H1 (cell line): ENCODE results near the gene GCKR.

ENCODE experiments used
- CEBPB ChIP-seq: IDR thresholded peaks from 2 replicates; pipeline ENCODE4 v1.6.1; 2012; ENCODE audit warnings: low read depth, low read length
- CTCF ChIP-seq, 3 experiments: IDR thresholded peaks; 1 replicate in 2 of 3; 2 replicates in 1 of 3; pipeline versions ENCODE4 v1.5.1 to v1.6.1; 2011; ENCODE audit warnings: low read length in 3 of 3, mild to moderate bottlenecking in 3 of 3, inconsistent platforms in 2 of 3, low read depth in 1 of 3, moderate library complexity in 1 of 3; ENCODE audit not compliant: insufficient read depth in 1 of 3; ENCODE audit errors: control extremely low read depth in 1 of 3
- JUN ChIP-seq: IDR thresholded peaks from 2 replicates; pipeline ENCODE4 v1.6.1; 2011; ENCODE audit warnings: low read depth, mild to moderate bottlenecking, improper control_type of control experiment, low read length

GRCh38 chr2:27448381-27448780, 48.3 kb upstream of the GCKR start:
- no peak for TF ChIP-seq CEBPB
- no peak for TF ChIP-seq JUN
- no peak for TF ChIP-seq CTCF (IDR thresholded peaks at IDR 0.05; ENCODE audit: control extremely low read depth in 1 of 3, insufficient read depth in 1 of 3, low read depth in 1 of 3, low read length in 3 of 3)
